GM10266 (cell line): ENCODE data around the gene MZT2B.
"Not testable (repeated sequence)": the region's sequence is repeated elsewhere in the genome, so short reads cannot be mapped to it uniquely, and the experiment has no call there.

ENCODE experiments used
- DNase-seq: peaks from one replicate; pipeline ENCODE4 v3.0.0; 2012; ENCODE audit errors: extremely low spot score
- CTCF ChIP-seq: IDR thresholded peaks from 2 replicates; pipeline ENCODE4 v1.5.1; 2012; ENCODE audit warnings: mild to moderate bottlenecking, low read depth; ENCODE audit not compliant: control insufficient read depth, insufficient read depth; ENCODE audit errors: missing control alignments

Gene MZT2B

DNA sequence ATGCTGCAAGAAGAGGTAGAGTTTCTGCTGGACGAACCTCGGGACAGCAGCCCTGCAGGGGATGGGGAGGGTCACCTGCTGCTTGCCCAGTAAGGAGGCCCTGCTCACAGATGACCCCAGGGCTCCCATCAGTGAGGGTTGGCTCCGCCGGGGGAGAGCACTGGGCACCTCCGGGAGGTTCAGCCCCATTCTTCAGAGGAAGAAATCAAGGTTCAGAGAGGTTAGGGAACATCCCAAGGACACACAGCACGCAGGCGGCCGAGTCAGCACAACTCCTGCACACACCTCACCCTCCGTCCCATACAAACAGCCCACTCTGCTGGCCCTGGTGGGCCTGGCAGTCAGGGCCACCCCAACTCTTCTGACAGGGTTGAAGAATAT lies 25.4 kb upstream of the MZT2B start:
- no peak for TF ChIP-seq CTCF
- no peak for DNase-seq

GRCh38 chr2:130157354-130157753 lies 24.7 kb upstream of the MZT2B start:
- DNase-seq: not testable (repeated sequence)

DNA sequence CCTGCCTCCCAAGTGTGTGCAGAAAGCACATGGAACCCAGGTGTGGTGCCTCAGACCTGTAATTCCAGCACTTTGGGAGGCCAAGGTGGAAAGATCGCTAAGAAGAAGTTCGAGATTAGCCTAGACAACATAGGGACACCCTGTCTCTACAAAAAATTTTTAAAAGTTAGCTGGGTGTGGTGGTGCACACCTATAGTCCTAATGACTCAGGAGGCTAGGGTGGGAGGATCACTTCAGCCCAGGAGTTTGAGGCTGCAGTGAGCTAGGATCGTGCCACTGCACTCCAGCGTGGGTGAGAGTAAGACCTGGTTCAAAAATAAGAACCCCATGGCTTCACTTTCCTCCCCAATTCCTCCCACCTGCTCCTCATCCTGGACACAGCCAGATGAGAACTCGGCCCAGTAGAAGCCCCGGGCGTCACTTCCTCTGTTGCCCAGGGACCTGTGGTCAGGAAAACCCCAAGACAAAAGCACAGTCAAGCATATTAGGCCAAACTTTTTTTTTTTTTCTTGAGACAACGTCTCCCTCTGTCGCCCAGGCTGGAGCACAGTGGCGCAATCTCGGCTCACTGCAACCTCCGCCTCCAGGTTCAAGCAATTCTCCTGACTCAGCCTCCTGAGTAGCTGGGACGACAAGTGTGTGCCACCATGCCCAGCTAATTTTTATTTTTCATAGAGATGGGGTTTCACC lies 24.1 kb upstream of the MZT2B start:
- TF ChIP-seq CTCF: peak; percentile 44
- DNase-seq: peak; percentile 62

GRCh38 chr2:130158631-130159030 lies 23.4 kb upstream of the MZT2B start:
- DNase-seq: no peak
- no peak for TF ChIP-seq CTCF

DNA sequence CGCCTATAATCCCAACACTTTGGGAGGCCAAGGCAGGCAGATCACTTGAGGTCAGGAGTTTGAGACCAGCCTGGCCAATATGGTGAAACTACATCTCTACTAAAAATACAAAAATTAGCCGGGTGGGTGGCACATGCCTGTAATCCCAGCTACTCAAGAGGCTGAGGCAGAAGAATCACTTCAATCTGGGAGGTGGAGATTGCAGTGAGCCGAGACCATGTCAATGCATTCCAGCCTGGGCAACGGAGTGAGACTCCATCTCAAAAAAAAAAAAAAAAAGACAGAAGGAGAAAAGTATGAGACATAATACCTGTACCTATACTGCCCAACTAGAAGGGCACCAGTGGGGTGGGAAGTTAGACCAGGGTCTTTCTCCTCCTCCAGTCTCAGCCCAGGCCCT lies 22.7 kb upstream of the MZT2B start:
- DNase-seq: not testable (repeated sequence)

- TF ChIP-seq CTCF: no peak
- DNase-seq: no peak
Observed at GRCh38 chr2:130160131-130160530, 21.9 kb upstream of the MZT2B start.

DNA sequence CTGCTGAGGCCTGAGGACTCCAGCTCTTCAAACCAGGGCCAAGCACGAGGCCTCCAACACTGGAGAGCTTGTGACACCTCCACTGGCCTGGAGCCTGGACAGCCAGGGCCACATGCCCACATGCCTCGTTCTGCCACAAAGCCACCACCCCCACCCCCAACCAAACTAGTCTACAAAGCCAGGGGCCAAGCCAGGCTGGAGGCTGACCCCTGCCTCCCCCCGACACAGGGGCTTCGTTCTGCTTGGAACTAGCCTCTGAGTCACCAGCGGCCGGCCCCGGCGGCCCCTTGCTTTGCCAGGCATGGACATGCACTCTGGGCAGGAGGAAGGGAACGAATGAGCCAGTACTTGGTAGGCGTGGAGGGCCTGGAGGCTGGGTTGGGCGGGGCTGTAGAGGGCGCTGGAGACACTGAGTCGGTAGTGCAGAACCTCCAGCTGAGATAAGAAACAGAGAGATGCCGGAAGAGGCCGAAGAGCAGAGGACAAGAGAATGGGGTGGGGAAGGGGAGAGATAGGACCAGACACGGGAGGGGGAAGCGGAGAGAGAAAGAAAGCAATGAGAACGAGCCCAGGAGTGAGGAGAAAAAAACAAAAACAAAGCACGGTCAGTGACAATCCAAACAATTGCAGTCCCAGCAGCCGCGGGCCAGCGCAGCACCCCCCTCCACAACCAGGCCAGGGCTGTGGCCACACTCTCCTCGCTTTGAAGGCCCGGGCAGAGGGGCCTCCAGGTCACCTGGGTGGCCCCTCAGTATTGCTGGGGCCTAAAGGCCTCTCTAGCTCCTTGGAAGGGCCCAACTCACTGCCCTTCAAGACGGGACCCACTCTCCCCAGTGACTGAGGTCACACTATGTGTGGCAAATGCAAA lies 21.0 kb upstream of the MZT2B start:
- DNase-seq: not testable (repeated sequence)

- DNase-seq: not testable (repeated sequence)
Observed at GRCh38 chr2:130162486-130162885, 19.6 kb upstream of the MZT2B start.

DNA sequence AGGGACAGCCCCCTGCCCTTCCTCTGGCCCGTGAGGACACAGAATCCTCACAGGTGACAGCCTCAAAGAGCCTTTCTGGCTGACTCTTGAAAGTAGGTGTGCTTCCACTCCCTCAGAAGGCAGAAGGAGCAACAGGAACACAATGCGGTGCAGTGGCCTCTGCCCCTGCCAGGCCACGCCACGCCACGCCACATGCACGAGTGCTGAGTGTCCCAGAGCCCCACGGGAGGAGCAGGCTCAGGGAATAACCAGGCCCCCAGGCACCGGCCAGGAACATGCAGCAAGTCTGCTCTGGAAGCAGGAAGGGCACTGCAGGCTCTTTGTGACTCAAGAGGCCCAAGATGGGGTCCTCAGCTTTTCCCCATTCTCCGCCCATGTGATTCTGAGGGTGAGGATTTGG lies 19.1 kb upstream of the MZT2B start:
- no peak for DNase-seq
- no peak for TF ChIP-seq CTCF
